ENCODE data around the gene SPECC1.

DNA sequence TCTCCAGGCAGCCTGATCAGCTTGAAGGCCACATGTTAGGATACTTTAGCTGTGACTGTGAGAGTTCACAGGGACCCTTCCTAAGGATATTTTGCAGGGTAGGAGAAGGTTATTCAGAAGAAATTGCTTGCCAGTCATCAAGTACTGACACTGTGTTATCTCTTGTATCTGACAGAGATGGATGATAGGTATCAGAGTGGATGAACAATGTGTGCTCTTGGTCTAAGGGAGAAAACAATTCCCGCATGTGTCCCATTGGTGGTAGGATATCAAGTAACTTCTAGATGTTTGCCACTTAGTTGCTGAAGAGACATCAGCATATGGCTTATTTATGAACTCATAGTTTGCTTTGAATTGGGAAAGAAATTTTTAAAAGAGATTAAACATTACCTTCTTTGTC is 219.3 kb downstream of the SPECC1 start:
- no peak for TF ChIP-seq YY1 (IDR thresholded peaks at IDR 0.05; ENCODE audit: insufficient read depth, insufficient read length)
- no peak for TF ChIP-seq ZNF274 (IDR thresholded peaks at IDR 0.05; ENCODE audit: low read depth, low read length)
- no peak for TF ChIP-seq SUZ12 (IDR thresholded peaks at IDR 0.05; ENCODE audit: extremely low read depth, insufficient read depth, insufficient read length)

All from NT2/D1 (cell line).